HEK293 (cell line): ENCODE data around the gene XCL1.

Source experiments
- CTCF ChIA-PET: fragments of 350-600 bp; formaldehyde crosslinking; extraction: SDS; loops from one replicate; lab custom pipeline; 2021; ENCODE audit warnings: antibody characterized with exemption; lab: Yijun Ruan, JAX
- POLR2A ChIA-PET: fragments of 300-600 bp; formaldehyde crosslinking; extraction: SDS; loops from one replicate; lab custom pipeline; 2020; ENCODE audit warnings: antibody characterized with exemption, inconsistent platforms; lab: Yijun Ruan, JAX
- H3K27ac ChIP-seq: fragments of 200-500 bp; sonication (Bioruptor generic); 2 replicates; pipeline ENCODE4 v1.5.1; 2014; ENCODE audit warnings: low read depth, low read length, control low read depth, inconsistent platforms; ENCODE audit errors: extremely low read depth
- H3K36me3 ChIP-seq, 2 experiments: fragments of 200-500 bp in 1 of 2; sonication (Bioruptor generic) in 1 of 2; 1 replicate in 1 of 2; 2 replicates in 1 of 2; pipeline ENCODE4 v1.5.1; 2014 to 2017; ENCODE audit warnings: inconsistent platforms in 2 of 2, low read length in 2 of 2; ENCODE audit not compliant: control insufficient read depth in 2 of 2, insufficient read depth in 1 of 2
- H3K4me1 ChIP-seq: fragments of 200-500 bp; sonication (Bioruptor generic); 2 replicates; pipeline ENCODE4 v1.5.1; 2014; ENCODE audit warnings: mild to moderate bottlenecking, low read length, inconsistent platforms; ENCODE audit not compliant: control insufficient read depth, insufficient read depth
- H3K4me3 ChIP-seq: 2 replicates; pipeline ENCODE4 v1.5.1; 2011; ENCODE audit warnings: low read depth, mild to moderate bottlenecking, control low read depth, low read length, moderate library complexity
- H3K9me3 ChIP-seq: fragments of 200-500 bp; sonication (Bioruptor generic); 2 replicates; pipeline ENCODE4 v1.5.1; 2014; ENCODE audit warnings: low read depth, low read length, inconsistent platforms; ENCODE audit not compliant: control insufficient read depth, insufficient read depth
- BCL11B ChIP-seq: fragments of 450-650 bp; formaldehyde crosslinking; IDR thresholded peaks from 2 replicates; pipeline ENCODE4 v1.5.1; 2016; ENCODE audit warnings: low read depth, missing biosample characterization, missing genetic modification characterization
- FEZF1 ChIP-seq: fragments of 450-650 bp; formaldehyde crosslinking; IDR thresholded peaks from 2 replicates; pipeline ENCODE4 v1.5.1; 2016; ENCODE audit warnings: missing biosample characterization, missing genetic modification characterization
- GLI4 ChIP-seq: fragments of 450-650 bp; formaldehyde crosslinking; IDR thresholded peaks from 2 replicates; pipeline ENCODE4 v1.5.1; 2016; ENCODE audit warnings: missing biosample characterization, missing genetic modification characterization
- GLIS2 ChIP-seq: fragments of 450-650 bp; formaldehyde crosslinking; IDR thresholded peaks from 2 replicates; pipeline ENCODE4 v1.5.1; 2016; ENCODE audit warnings: missing biosample characterization, missing genetic modification characterization
- ZNF112 ChIP-seq: fragments of 450-650 bp; formaldehyde crosslinking; IDR thresholded peaks from 2 replicates; pipeline ENCODE4 v1.5.0; 2017; ENCODE audit warnings: missing biosample characterization, missing genetic modification characterization
- ZNF148 ChIP-seq: fragments of 450-650 bp; formaldehyde crosslinking; IDR thresholded peaks from 2 replicates; pipeline ENCODE4 v1.5.0; 2017; ENCODE audit warnings: missing biosample characterization, missing genetic modification characterization, borderline replicate concordance
- ZNF169 ChIP-seq: fragments of 450-650 bp; formaldehyde crosslinking; IDR thresholded peaks from 2 replicates; pipeline ENCODE4 v1.5.1; 2016; ENCODE audit warnings: missing biosample characterization, missing genetic modification characterization
- ZNF280D ChIP-seq: fragments of 450-650 bp; formaldehyde crosslinking; IDR thresholded peaks from 2 replicates; pipeline ENCODE4 v1.5.1; 2016; ENCODE audit warnings: missing biosample characterization, missing genetic modification characterization
- ZNF555 ChIP-seq: fragments of 450-650 bp; formaldehyde crosslinking; conservative IDR thresholded peaks from 2 replicates; pipeline ENCODE4 v1.5.1; 2017; ENCODE audit warnings: missing biosample characterization, mild to moderate bottlenecking, missing genetic modification characterization, inconsistent platforms
- ZNF664 ChIP-seq: fragments of 450-650 bp; formaldehyde crosslinking; IDR thresholded peaks from 2 replicates; pipeline ENCODE4 v1.5.1; 2016; ENCODE audit warnings: missing biosample characterization, missing genetic modification characterization
- ZNF692 ChIP-seq: fragments of 450-650 bp; formaldehyde crosslinking; IDR thresholded peaks from 2 replicates; pipeline ENCODE4 v1.5.1; 2016; ENCODE audit warnings: missing biosample characterization, missing genetic modification characterization
- ZNF701 ChIP-seq: fragments of 450-650 bp; formaldehyde crosslinking; IDR thresholded peaks from 2 replicates; pipeline ENCODE4 v1.5.1; 2016; ENCODE audit warnings: missing biosample characterization, missing genetic modification characterization
- ZNF768 ChIP-seq: fragments of 450-650 bp; formaldehyde crosslinking; IDR thresholded peaks from 2 replicates; pipeline ENCODE4 v1.5.1; 2018; ENCODE audit warnings: missing biosample characterization, mild to moderate bottlenecking, missing genetic modification characterization

XCL1 gene

GRCh38 chr1:168567568-168567967, 8.8 kb upstream of the XCL1 start:
- ChIA-PET CTCF (interaction anchor here (1.9 kb wide), 1 partner anchor 225 kb away, joined by 4 read pairs; no protein-coding TSS in a partner anchor), POLR2A (no interaction called here)
- TF ChIP-seq BCL11B (no peak), GLIS2 (tag by site-specific recombination) (no peak), ZNF768 (tag by site-specific recombination) (no peak), ZNF112 (tag by site-specific recombination) (no peak), ZNF692 (no peak)
- Histone ChIP-seq H3K9me3 (no peaks in the 10 kb centered on the region), H3K27ac (no peak overlapping the region), H3K4me1 (peaks cover 16% of the 10 kb centered on the region), H3K36me3 (no peaks in the 10 kb centered on the region), H3K4me3 (no peak overlapping the region)

- no peaks in the 10 kb centered on the region for H3K9me3 ChIP-seq
- H3K36me3 ChIP-seq = no peaks in the 10 kb centered on the region
- H3K27ac ChIP-seq = no peak overlapping the region
- H3K4me1 ChIP-seq = peaks cover 16% of the 10 kb centered on the region
- no peak for TF ChIP-seq ZNF664
- no peak for TF ChIP-seq GLI4 (tag by site-specific recombination)
- TF ChIP-seq FEZF1 (tag by site-specific recombination) = no peak
- no peak overlapping the region for H3K4me3 ChIP-seq
- ChIA-PET POLR2A (no interaction called here), CTCF (interaction anchor here (0.8 to 1.3 kb wide), 3 partner anchors 10 to 226 kb away, joined by 4 to 11 read pairs (median 6); no protein-coding TSS in a partner anchor)
Observed at GRCh38 chr1:168568346-168568745, 8.1 kb upstream of the XCL1 start.

GRCh38 chr1:168570652-168571051, 5.8 kb upstream of the XCL1 start:
- no peak overlapping the region for H3K4me3 ChIP-seq
- no peak for TF ChIP-seq ZNF701 (tag by site-specific recombination)
- TF ChIP-seq ZNF148 (tag by site-specific recombination) = no peak
- no peak for TF ChIP-seq ZNF555 (tag by site-specific recombination)
- no peak for TF ChIP-seq ZNF280D (tag by site-specific recombination)
- no peak for TF ChIP-seq ZNF169 (tag by site-specific recombination)
- ChIA-PET CTCF (interaction anchor here (0.7 to 1.5 kb wide), 4 partner anchors 130 to 228 kb away, joined by 3 to 6 read pairs (median 4); no protein-coding TSS in a partner anchor), POLR2A (no interaction called here)
- peaks cover 8% of the 10 kb centered on the region for H3K4me1 ChIP-seq
- H3K27ac ChIP-seq = no peak overlapping the region
- H3K36me3 ChIP-seq = no peaks in the 10 kb centered on the region
- no peaks in the 10 kb centered on the region for H3K9me3 ChIP-seq
